HG02678 (cell line): ENCODE results near the gene EAPP.
"Not testable (repeated sequence)": the region's sequence is repeated elsewhere in the genome, so short reads cannot be mapped to it uniquely, and the experiment has no call there.

Experiments
- ATAC-seq: cut with Tn5 transposase; IDR thresholded peaks from one replicate; pipeline ENCODE4 v1.9.1; 2021; ENCODE audit warnings: mild to moderate bottlenecking, moderate library complexity; ENCODE audit not compliant: unreplicated experiment

Gene EAPP

GRCh38 chr14:34489324-34489723 is 50.2 kb downstream of the EAPP start:
- ATAC-seq = no peak

- ATAC-seq = no peak
Measured at GRCh38 chr14:34488528-34488927, 51.0 kb downstream of the EAPP start.

GRCh38 chr14:34484726-34485125 is 54.8 kb downstream of the EAPP start:
- ATAC-seq = no peak

- ATAC-seq = no peak
Measured at GRCh38 chr14:34482463-34482862, 57.0 kb downstream of the EAPP start.

GRCh38 chr14:34479694-34480093 is 59.8 kb downstream of the EAPP start:
- no peak for ATAC-seq

GRCh38 chr14:34478261-34478660 is 61.2 kb downstream of the EAPP start:
- ATAC-seq = no peak

GRCh38 chr14:34476036-34476435 is 63.5 kb downstream of the EAPP start:
- ATAC-seq = not testable (repeated sequence)

GRCh38 chr14:34475163-34475562 is 64.3 kb downstream of the EAPP start:
- no peak for ATAC-seq

GRCh38 chr14:34474187-34474679 is 65.3 kb downstream of the EAPP start:
- ATAC-seq = no peak

- ATAC-seq = no peak
Measured at GRCh38 chr14:34472706-34473279, 66.7 kb downstream of the EAPP start.

GRCh38 chr14:34470319-34470718 is 69.2 kb downstream of the EAPP start:
- no peak for ATAC-seq

- ATAC-seq = no peak
Measured at GRCh38 chr14:34466691-34467090, 72.8 kb downstream of the EAPP start.
